Measurements from ENCODE around the gene ESRP2.

Gene ESRP2

GRCh38 chr16:68236826-68237242 is 907 bp upstream of the ESRP2 start:
- DNase-seq, result peak; percentile 24

GRCh38 chr16:68236137-68236825 is 354 bp upstream of the ESRP2 start:
- peak; percentile 36 for DNase-seq

DNA sequence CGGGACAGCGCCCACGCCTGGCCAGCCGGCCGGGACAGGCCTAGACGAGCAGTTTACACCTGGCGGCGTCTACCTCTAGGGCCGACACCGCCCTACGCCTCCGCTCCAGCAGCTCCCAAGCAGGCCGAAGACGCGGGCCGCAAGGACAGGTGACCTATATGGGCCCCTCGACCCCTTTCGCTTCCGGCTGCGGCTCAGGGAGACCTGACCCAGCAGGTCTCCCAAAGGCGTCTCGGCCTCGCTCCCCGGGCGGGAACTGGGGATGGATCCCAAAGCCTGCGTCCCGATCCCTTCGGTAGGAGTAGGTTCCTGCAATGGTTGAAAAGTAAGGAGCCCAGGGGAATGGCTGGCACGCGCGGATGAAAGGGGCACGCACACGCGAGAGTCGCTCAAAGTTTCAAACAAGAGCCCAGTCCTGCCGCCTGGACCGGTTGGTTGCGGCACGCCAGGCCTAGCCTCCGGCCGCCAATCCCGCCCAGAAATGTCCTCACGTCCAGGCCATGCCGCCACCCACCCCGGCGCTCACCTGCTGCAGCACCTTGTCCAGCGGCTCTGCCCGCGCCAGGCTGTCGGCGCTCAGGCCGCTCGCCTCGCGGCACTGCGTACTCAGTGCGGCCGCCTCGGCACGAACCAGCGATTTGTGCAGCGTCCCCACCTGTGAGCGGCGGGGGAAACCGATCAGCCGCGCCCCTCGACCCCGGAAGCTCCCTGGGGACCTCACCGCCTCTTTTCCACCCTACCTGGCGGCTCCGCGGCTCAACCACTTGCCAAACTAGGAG is 630 bp downstream of the ESRP2 start:
- DNase-seq, result peak; percentile 35

DNA sequence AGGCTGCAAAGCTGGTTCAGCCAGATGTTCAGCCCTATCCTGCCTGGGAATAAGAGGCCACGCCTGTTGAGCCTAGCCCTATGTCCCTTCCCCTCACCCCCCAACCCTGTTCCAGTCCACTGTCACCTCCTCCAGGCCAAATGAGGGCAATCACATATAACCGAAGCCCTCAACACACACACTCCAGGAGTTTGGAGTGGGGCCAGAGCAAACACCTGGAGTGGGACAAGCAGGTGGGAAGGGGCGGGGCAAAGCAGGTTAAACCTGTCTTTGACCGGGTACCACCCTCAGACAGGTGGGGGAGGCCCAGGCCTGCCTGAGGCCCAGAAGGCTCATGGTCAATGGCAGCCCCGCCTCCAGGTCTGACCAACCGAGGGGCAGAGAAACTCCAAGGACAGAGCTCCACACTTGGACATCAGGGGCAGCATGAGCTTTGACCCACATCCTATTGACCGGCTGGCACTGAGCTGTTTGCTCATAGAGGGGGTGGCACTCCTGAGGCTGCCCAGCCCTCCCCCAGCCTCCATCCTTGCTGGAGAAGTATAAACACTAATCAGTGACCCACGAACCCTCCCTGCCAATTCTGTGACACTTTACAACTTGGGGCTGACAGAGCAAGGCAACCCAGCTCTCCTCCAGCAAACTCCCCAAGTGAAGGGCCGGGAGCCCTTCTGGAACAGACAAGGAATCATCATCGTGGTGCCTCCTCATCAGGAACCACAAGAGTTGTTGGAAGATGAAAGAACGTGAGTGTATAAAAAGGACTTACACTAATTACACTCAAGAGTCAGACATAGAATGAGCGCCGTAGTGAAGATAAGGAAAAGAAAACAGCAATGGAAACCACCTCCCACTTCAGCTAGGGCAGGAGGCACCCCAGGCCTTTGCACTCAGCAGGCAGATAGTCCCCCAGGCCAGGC is 1.5 kb downstream of the ESRP2 start:
- peak; percentile 19 for DNase-seq

GRCh38 chr16:68233835-68234187 is 2.1 kb downstream of the ESRP2 start:
- DNase-seq, result no peak

DNA sequence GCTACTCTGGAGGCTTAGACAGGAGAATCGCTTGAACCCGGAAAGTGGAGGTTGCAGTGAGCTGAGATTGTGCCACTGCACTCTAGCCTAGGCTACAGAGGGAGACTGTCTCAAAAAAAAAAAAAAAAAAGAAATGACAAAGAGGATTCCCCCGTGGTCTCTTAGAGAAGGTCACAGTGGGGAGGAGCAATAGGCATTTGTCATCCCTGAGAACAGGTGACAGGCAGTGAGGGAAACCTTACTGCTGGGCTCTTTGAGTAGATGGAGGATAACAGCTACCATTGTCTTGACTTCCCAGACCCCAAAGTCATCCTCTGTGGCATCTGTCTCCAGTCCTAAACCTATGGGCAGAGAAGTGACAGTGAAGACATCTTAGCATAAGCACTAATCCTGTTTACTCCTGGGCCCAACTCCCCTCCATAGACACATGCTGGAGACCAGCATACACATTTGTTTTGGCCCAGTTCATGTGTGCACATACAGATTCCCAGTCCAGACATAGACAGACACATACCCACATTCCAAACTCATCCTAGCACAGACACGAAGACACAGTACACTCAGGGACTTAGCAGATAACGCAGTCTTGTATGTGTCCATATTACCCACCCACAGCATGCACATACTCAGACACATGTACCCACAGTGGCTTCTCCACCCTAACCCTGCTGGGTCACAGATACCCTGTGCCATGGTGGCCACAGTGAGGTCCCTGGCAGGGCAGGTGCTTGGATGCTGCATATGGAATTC is 2.7 kb downstream of the ESRP2 start:
- no peak for DNase-seq

DNA sequence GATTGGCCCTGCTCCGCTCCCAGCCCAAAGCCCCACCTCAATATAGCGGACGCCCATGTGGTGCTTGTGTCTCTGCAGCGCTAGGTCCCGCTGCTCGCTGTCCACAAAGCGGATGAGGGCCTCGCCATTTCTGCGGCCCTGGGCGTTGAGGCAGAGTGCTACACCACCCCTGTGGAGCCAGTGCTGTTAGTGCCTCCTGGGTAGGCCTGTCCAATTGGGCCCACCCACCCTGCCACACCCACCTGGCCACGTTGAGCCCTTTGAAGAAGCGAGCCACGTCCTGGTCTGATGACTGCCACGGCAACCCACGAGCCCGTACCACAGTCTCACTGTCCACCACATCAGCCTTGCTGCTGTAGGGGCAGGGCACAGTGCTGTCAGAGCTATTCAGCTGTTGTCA is 3.6 kb downstream of the ESRP2 start:
- no peak for DNase-seq

- no peak for DNase-seq
Observed at GRCh38 chr16:68231384-68232136, 4.4 kb downstream of the ESRP2 start.

DNA sequence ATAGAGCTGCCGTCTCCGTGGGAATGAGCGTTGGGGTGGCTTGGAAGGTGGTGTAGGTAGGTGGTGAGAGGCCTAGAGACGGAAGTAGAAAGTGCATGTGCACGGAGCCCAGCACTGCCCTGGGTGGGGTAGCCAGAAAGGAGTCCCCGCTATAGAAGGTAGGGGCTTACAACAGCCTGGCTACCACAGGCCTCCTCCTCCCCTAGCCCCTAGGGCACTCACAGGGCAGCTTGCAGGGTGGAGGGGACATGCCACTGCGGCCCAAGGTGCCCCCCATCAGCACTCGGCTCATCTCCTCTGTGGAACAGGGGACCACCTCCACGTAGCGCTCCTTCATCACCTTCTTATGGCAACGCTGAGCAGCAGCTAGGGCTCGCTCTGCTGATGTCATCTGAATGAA is 5.0 kb downstream of the ESRP2 start:
- no peak for DNase-seq

- DNase-seq, result no peak
Observed at GRCh38 chr16:68230176-68230571, 5.8 kb downstream of the ESRP2 start.

- DNase-seq, result peak; percentile 24
Observed at GRCh38 chr16:68229431-68230175, 6.3 kb downstream of the ESRP2 start.

- DNase-seq, result no peak
Observed at GRCh38 chr16:68228652-68229051, 7.3 kb downstream of the ESRP2 start.

DNA sequence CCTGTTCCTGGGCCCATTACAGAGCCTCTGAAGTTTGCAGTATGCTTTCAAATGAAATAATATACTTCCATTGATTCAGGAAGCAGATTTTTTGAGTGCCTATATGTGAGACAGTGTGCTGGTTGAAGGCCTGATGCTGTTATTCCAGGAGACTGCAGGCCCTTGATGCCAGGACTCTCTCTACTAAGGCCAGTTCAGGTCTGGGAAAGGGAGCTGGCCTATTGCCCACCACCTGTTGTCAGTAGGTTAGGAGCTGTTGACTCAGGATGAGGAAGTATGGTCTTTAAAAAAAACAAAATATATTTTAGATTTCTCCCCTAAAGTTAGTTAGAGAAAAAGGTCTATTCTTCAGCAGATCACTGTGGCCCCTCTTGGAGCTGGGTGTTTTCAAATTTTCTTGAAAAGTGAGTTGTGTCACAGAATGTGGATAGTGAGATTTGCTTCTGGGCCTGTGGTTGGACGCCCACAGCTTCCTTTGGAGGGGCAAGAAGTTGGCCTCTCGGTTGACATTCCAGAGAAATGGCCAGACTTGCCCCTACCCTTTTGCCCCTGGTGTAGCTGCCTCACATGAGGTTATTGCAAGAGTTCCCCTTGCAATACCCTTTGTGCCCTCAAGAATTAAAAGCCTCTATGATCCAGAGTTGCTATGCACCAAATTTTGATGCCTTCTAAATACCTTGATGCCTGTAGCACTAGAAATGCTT is 7.9 kb downstream of the ESRP2 start:
- DNase-seq, result no peak

DNA sequence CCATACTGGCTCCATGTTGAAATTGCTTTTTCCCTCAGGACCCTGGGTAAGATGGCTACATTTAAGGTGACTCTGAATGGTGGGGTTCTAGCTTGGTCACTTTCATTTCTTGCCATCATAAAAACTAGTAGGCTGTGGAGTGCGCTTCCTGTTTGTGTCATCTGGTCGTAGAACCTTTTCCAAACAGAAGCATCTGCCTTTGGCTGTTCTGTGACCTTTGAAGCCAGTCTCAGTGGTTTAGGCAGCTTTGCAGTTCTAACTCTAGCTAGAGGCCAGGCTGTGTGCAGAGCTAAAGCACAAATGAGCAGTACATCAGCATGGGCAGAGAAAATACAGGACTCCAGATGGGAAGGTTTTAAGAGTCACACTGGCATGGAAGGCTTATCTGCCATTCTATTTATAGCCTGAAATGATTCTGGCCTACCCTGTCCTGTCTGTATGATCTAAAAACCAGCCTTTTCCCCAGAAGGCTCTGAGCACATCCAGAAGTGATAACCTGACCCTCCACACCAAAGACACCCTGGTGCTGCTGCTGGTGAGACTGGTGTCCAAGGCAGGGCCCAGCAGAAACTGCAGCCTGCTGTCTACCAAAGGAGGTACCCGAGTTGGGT is 8.6 kb downstream of the ESRP2 start:
- no peak for DNase-seq

GRCh38 chr16:68226116-68226515 is 9.8 kb downstream of the ESRP2 start:
- no peak for DNase-seq

DNA sequence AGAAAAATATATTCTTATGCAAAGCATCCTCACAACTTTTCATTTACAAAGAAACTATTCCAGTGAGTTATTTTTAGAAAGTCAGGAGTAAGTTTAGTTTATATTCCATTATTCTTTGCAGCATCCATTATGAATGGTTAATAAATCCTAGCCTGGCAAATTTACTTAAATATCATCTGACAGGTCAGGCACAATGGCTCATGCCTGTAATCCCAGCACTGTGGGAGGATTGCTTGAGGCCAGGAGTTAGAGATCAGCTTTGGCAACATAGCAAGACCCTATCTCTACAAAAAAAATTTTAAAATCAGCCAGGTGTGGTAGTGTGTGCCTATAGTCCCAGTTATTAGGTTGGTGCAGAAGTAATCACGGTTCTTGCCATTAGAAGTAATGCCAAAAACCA is 12.9 kb downstream of the ESRP2 start:
- DNase-seq, result no peak

- DNase-seq, result no peak
Observed at GRCh38 chr16:68219725-68220351, 16.1 kb downstream of the ESRP2 start.

DNA sequence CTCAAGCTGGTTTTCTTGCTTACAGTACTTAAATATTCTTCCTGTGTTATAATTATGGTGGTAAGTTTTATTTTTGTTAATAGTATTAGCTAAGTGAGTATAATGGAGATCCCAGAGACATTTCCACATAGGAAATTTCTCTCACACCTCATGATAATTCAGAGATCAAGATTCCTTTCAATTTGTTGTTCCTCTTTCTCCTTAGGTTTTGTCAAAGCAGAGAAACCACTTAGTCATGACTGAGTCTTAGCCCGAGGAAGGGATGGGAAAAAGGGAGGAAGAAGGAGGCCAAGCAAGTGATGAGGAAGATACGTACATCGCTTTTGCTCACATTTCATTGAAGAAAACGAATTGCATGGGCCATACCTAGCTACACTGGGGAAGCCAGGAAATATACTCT is 18.4 kb downstream of the ESRP2 start:
- no peak for DNase-seq

DNA sequence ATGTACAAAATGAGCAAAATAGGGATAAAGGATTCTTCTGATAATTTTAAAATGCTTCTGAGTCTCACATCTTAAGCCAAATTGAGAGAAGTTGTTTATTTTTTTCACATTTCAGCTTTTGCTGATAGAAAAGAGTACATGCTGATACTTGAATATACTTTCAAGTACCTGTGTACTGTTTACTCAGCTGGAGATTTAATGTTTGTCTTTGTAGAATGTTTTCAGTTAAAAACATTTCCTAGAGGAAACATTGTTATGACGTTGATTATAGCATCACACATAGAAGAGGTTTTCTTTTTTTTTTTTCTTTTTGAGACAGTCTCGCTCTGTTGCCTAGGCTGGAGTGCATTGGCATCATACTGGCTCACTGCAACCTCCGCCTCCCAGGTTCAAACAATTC is 19.7 kb downstream of the ESRP2 start:
- DNase-seq, result no peak

GRCh38 chr16:68215302-68215701 is 20.6 kb downstream of the ESRP2 start:
- no peak for DNase-seq

All from NCI-H526 treated with DMSO at 0.1 percent for 48 hours (cell line).